WTC11 (cell line): ENCODE results near the gene NDUFS4. TPM values are rescaled to one million over a fixed set of nuclear protein-coding genes. Genes with fewer than 3 reads are reported as not detected.
"Not testable (repeated sequence)": the region's sequence is repeated elsewhere in the genome, so short reads cannot be mapped to it uniquely, and the experiment has no call there.

Experiments used
- ATAC-seq: fragments of 200-7000 bp; cut with Tn5 transposase; 2 replicates; pipeline ENCODE4 v1.10.0; 2021; ENCODE audit warnings: mild to moderate bottlenecking, moderate library complexity
- CTCF ChIA-PET: fragments of 300-600 bp; sonication (Branson Sonifier 250); formaldehyde crosslinking; loops from one replicate; lab custom pipeline; 2021; ENCODE audit warnings: antibody characterized with exemption; lab: Charles Lee
- POLR2A ChIA-PET: fragments of 350-600 bp; sonication (Branson Sonifier 250); formaldehyde crosslinking; loops from one replicate; lab custom pipeline; 2021; ENCODE audit warnings: antibody characterized with exemption; lab: Charles Lee
- DNase-seq: peaks from one replicate; pipeline ENCODE4 v3.0.0; 2021; ENCODE audit warnings: low spot score
- H3K27ac Mint-ChIP-seq: 2 replicates; pipeline ENCODE4 v1.8.0; 2021; ENCODE audit warnings: mixed read lengths
- H3K27me3 Mint-ChIP-seq: 2 replicates; pipeline ENCODE4 v1.8.0; 2021; ENCODE audit warnings: low read depth, mild to moderate bottlenecking, moderate library complexity, mixed read lengths
- H3K36me3 Mint-ChIP-seq: 2 replicates; pipeline ENCODE4 v1.8.0; 2021; ENCODE audit warnings: mixed read lengths
- H3K4me1 Mint-ChIP-seq: 2 replicates; pipeline ENCODE4 v1.8.0; 2022; ENCODE audit warnings: mixed read lengths
- H3K4me3 Mint-ChIP-seq: 2 replicates; pipeline ENCODE4 v1.8.0; 2021; ENCODE audit warnings: mild to moderate bottlenecking, moderate library complexity, mixed read lengths
- H3K9me3 Mint-ChIP-seq: 2 replicates; pipeline ENCODE4 v1.8.0; 2021; ENCODE audit warnings: mixed read lengths
- ATF1 ChIP-seq: sonication (generic); formaldehyde crosslinking; IDR thresholded peaks from 2 replicates; pipeline ENCODE4 v1.8.1; 2023; ENCODE audit warnings: mild to moderate bottlenecking, moderate library complexity, missing genetic modification reagents
- CREB1 ChIP-seq: sonication (generic); formaldehyde crosslinking; IDR thresholded peaks from 2 replicates; pipeline ENCODE4 v1.8.0; 2023; ENCODE audit warnings: mild to moderate bottlenecking, missing genetic modification reagents
- CREM ChIP-seq: sonication (generic); formaldehyde crosslinking; IDR thresholded peaks from 2 replicates; pipeline ENCODE4 v1.8.1; 2022; ENCODE audit warnings: mild to moderate bottlenecking, missing genetic modification reagents, moderate library complexity
- ELF4 ChIP-seq: sonication (generic); formaldehyde crosslinking; IDR thresholded peaks from 2 replicates; pipeline ENCODE4 v1.8.1; 2022; ENCODE audit warnings: low read depth, mild to moderate bottlenecking, moderate library complexity, missing genetic modification reagents
- GABPB1 ChIP-seq: sonication (generic); formaldehyde crosslinking; IDR thresholded peaks from 2 replicates; pipeline ENCODE4 v1.8.1; 2023; ENCODE audit warnings: mild to moderate bottlenecking, missing genetic modification reagents
- GRHL2 ChIP-seq: fragments of 250-450 bp; sonication (Bioruptor Pico); IDR thresholded peaks from 2 replicates; pipeline ENCODE4 v1.8.0; 2022; ENCODE audit warnings: mild to moderate bottlenecking, moderate library complexity; ENCODE audit not compliant: insufficient replicate concordance, severe bottlenecking
- NFE2L1 ChIP-seq: sonication (generic); formaldehyde crosslinking; IDR thresholded peaks from 2 replicates; pipeline ENCODE4 v1.8.1; 2023; ENCODE audit warnings: missing genetic modification reagents
- NFYB ChIP-seq: sonication (generic); formaldehyde crosslinking; conservative IDR thresholded peaks from 2 replicates; pipeline ENCODE4 v1.8.0; 2022; ENCODE audit warnings: low read depth, missing genetic modification reagents
- NR3C1 ChIP-seq: sonication (generic); formaldehyde crosslinking; conservative IDR thresholded peaks from 2 replicates; pipeline ENCODE4 v1.8.1; 2023; ENCODE audit warnings: low read depth, mild to moderate bottlenecking, missing genetic modification reagents
- RELA ChIP-seq: sonication (generic); formaldehyde crosslinking; IDR thresholded peaks from 2 replicates; pipeline ENCODE4 v1.8.1; 2022; ENCODE audit warnings: missing genetic modification reagents, mild to moderate bottlenecking, borderline replicate concordance
- SOX15 ChIP-seq: fragments of 250-450 bp; sonication (Bioruptor Pico); IDR thresholded peaks from 2 replicates; pipeline ENCODE4 v1.9.0; 2021; ENCODE audit warnings: mild to moderate bottlenecking
- ZNF138 ChIP-seq: sonication (generic); formaldehyde crosslinking; conservative IDR thresholded peaks from 2 replicates; pipeline ENCODE4 v1.8.1; 2022; ENCODE audit warnings: mild to moderate bottlenecking, moderate library complexity, missing genetic modification reagents
- total RNA-seq: library from RNA; stranded (reverse); gene quantifications from 3 replicates; pipeline ENCODE4 v1.2.3, GENCODE V29; 2021
- TF ChIP-seq, protein P1 (sequence below): sonication (generic); formaldehyde crosslinking; IDR thresholded peaks from 2 replicates; pipeline ENCODE4 v1.8.1; 2023; ENCODE audit warnings: mild to moderate bottlenecking, missing genetic modification reagents
- TF ChIP-seq, protein P2 (sequence below): fragments of 250-450 bp; sonication (Bioruptor Pico); IDR thresholded peaks from 2 replicates; pipeline ENCODE4 v2.1.2; 2022; ENCODE audit warnings: mild to moderate bottlenecking, moderate library complexity
- TF ChIP-seq, protein P3 (sequence below): sonication (generic); formaldehyde crosslinking; IDR thresholded peaks from 2 replicates; pipeline ENCODE4 v1.8.1; 2022; ENCODE audit warnings: low read depth, mild to moderate bottlenecking, moderate library complexity, missing genetic modification reagents, borderline replicate concordance
- TF ChIP-seq, protein P4 (sequence below): fragments of 250-450 bp; sonication (Bioruptor Pico); IDR thresholded peaks from 2 replicates; pipeline ENCODE4 v1.9.0; 2021; ENCODE audit warnings: moderate library complexity, mild to moderate bottlenecking, inconsistent platforms, borderline replicate concordance
- TF ChIP-seq, protein P5 (sequence below): sonication (generic); formaldehyde crosslinking; IDR thresholded peaks from 2 replicates; pipeline ENCODE4 v1.8.0; 2022; ENCODE audit warnings: mild to moderate bottlenecking, missing genetic modification reagents

The NDUFS4 gene
- total RNA-seq, 1 experiment from 2014 or later, result 68.5 TPM

DNA sequence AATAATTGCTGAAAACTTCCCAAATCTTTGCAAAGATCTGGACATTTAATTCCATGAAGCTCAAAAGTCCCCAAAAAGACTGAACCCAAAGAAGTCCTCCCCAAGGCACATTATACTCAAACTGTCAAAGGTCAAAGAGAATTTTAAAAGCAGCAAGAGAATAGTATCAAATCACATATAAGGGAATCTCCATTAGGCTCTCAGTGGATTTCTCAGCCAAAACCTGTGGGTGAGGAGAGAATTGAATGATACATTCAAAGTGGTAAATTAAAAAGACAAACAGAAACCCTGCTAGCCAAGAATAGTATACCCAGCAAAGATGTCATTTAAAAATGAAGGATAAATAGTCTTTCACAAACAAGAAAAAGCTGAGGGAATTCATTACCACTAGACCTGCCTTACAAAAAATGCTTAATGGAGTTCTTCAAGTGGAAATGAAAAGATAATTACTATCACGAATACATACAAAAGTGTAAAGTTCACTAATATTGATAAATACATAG, 134.1 kb downstream of the NDUFS4 start (continued):
- TF ChIP-seq, protein P1, sequence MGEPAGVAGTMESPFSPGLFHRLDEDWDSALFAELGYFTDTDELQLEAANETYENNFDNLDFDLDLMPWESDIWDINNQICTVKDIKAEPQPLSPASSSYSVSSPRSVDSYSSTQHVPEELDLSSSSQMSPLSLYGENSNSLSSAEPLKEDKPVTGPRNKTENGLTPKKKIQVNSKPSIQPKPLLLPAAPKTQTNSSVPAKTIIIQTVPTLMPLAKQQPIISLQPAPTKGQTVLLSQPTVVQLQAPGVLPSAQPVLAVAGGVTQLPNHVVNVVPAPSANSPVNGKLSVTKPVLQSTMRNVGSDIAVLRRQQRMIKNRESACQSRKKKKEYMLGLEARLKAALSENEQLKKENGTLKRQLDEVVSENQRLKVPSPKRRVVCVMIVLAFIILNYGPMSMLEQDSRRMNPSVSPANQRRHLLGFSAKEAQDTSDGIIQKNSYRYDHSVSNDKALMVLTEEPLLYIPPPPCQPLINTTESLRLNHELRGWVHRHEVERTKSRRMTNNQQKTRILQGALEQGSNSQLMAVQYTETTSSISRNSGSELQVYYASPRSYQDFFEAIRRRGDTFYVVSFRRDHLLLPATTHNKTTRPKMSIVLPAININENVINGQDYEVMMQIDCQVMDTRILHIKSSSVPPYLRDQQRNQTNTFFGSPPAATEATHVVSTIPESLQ (CRISPR knock-in tag), result no peak
- TF ChIP-seq, protein P2, sequence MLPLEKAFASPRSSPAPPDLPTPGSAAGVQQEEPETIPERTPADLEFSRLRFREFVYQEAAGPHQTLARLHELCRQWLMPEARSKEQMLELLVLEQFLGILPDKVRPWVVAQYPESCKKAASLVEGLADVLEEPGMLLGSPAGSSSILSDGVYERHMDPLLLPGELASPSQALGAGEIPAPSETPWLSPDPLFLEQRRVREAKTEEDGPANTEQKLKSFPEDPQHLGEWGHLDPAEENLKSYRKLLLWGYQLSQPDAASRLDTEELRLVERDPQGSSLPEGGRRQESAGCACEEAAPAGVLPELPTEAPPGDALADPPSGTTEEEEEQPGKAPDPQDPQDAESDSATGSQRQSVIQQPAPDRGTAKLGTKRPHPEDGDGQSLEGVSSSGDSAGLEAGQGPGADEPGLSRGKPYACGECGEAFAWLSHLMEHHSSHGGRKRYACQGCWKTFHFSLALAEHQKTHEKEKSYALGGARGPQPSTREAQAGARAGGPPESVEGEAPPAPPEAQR (CRISPR knock-in tag), result no peak
- no peak for TF ChIP-seq CREB1 (CRISPR knock-in tag)
- no peak for TF ChIP-seq SOX15 (CRISPR knock-in tag)
- no peak for TF ChIP-seq NFYB (CRISPR knock-in tag)

DNA sequence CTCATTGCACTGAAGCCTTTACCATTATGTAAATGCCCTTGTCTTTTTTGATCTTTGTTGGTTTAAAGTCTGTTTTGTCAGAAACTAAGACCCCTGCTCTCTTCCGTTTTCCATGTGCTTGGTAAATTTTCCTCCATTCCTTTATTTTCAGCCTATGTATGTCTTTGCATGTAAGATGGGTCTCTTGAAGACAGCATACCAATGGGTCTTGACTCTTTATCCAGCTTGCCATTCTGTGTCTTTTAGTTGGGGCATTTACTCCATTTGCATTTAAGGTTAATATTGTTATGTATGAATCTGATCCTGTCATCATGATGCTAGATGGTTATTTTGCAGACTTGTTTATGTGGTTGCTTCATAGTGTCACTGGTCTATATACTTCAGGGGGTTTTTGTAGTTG, 150.0 kb downstream of the NDUFS4 start:
- H3K27ac Mint-ChIP-seq, CTCF ChIA-PET, H3K4me3 Mint-ChIP-seq, ATAC-seq, H3K27me3 Mint-ChIP-seq, POLR2A ChIA-PET, DNase-seq, H3K4me1 Mint-ChIP-seq: not testable (repeated sequence)
- peaks cover 64% of the 10 kb centered on the region for H3K9me3 Mint-ChIP-seq
- peaks cover 44% of the 10 kb centered on the region for H3K36me3 Mint-ChIP-seq

DNA sequence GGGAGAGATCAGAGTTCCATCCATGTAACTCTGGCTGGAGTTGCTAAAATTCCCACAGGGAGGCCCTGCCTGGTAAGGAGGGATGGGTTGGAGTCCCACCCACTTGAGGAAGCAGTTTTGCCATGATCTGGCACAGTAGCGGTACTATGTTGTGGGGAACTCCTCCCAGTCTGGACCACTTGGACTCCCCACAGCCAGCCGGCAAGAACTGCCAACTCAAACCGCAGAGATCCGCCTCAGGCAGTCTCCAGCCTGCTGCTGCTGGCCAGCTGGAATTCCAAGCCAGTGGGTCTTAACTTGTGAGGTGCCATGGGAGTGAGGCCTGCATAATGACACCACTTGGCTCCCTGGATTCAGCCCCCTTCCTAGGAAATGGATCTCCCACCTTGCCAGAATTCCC, 151.9 kb downstream of the NDUFS4 start:
- H3K4me1 Mint-ChIP-seq, result peaks cover 6% of the 10 kb centered on the region
- H3K27me3 Mint-ChIP-seq, result no peaks in the 10 kb centered on the region; the same call in 1 of the 2 replicates
- H3K9me3 Mint-ChIP-seq, result peaks cover 57% of the 10 kb centered on the region
- no peak for ATAC-seq
- TF ChIP-seq ZNF138 (no peak), RELA (CRISPR knock-in tag) (no peak), GABPB1 (CRISPR knock-in tag) (no peak), ATF1 (CRISPR knock-in tag) (no peak), GRHL2 (CRISPR knock-in tag) (no peak), NR3C1 (CRISPR knock-in tag) (no peak), CREM (CRISPR knock-in tag) (no peak), ELF4 (no peak), CREB1 (CRISPR knock-in tag) (no peak), NFE2L1 (CRISPR knock-in tag) (no peak)
- TF ChIP-seq, protein P3, sequence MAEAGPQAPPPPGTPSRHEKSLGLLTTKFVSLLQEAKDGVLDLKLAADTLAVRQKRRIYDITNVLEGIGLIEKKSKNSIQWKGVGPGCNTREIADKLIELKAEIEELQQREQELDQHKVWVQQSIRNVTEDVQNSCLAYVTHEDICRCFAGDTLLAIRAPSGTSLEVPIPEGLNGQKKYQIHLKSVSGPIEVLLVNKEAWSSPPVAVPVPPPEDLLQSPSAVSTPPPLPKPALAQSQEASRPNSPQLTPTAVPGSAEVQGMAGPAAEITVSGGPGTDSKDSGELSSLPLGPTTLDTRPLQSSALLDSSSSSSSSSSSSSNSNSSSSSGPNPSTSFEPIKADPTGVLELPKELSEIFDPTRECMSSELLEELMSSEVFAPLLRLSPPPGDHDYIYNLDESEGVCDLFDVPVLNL (CRISPR knock-in tag), result no peak
- TF ChIP-seq, protein P1 (CRISPR knock-in tag), result no peak
- TF ChIP-seq, protein P4, sequence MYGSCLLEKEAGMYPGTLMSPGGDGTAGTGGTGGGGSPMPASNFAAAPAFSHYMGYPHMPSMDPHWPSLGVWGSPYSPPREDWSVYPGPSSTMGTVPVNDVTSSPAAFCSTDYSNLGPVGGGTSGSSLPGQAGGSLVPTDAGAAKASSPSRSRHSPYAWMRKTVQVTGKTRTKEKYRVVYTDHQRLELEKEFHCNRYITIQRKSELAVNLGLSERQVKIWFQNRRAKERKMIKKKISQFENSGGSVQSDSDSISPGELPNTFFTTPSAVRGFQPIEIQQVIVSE (CRISPR knock-in tag), result no peak
- TF ChIP-seq, protein P5, sequence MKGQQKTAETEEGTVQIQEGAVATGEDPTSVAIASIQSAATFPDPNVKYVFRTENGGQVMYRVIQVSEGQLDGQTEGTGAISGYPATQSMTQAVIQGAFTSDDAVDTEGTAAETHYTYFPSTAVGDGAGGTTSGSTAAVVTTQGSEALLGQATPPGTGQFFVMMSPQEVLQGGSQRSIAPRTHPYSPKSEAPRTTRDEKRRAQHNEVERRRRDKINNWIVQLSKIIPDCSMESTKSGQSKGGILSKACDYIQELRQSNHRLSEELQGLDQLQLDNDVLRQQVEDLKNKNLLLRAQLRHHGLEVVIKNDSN (CRISPR knock-in tag), result no peak
- TF ChIP-seq, protein P2 (CRISPR knock-in tag), result no peak
- DNase-seq, result no peak
- no peak overlapping the region for H3K27ac Mint-ChIP-seq
- H3K4me3 Mint-ChIP-seq, result no peak overlapping the region
- H3K36me3 Mint-ChIP-seq, result peaks cover 34% of the 10 kb centered on the region
- ChIA-PET CTCF (no interaction called here), POLR2A (no interaction called here)
